Measurements from ENCODE around the gene ZIC5. TPM values are rescaled to one million over a fixed set of nuclear protein-coding genes. Genes with fewer than 3 reads are reported as not detected.

ZIC5 gene
- total and polyA plus RNA-seq, 2 of the 13 experiments (the other 11 are each of a cell fraction or from before 2014, with no cell fraction given): 0.02 to 0.07 TPM

DNA sequence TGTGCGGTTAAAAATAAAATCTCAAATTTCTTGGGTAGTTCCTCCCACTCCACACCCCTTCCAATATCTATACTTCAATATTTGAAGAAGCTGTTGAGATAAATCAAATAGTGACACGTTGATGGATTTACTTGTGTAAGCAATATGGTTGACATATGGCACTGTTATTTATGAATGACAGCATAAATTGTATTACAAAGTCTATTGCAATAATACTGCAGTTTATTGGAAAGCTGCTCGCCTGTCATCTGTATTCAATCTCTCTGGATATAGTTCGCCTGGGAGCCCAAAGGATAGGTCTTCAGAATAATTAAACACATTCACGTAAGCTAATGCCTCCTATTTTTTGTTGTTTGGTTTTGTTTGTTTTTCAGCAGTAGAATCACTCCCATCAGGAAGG, 5.0 kb upstream of the ZIC5 start (continued):
- TF ChIP-seq, protein P1, sequence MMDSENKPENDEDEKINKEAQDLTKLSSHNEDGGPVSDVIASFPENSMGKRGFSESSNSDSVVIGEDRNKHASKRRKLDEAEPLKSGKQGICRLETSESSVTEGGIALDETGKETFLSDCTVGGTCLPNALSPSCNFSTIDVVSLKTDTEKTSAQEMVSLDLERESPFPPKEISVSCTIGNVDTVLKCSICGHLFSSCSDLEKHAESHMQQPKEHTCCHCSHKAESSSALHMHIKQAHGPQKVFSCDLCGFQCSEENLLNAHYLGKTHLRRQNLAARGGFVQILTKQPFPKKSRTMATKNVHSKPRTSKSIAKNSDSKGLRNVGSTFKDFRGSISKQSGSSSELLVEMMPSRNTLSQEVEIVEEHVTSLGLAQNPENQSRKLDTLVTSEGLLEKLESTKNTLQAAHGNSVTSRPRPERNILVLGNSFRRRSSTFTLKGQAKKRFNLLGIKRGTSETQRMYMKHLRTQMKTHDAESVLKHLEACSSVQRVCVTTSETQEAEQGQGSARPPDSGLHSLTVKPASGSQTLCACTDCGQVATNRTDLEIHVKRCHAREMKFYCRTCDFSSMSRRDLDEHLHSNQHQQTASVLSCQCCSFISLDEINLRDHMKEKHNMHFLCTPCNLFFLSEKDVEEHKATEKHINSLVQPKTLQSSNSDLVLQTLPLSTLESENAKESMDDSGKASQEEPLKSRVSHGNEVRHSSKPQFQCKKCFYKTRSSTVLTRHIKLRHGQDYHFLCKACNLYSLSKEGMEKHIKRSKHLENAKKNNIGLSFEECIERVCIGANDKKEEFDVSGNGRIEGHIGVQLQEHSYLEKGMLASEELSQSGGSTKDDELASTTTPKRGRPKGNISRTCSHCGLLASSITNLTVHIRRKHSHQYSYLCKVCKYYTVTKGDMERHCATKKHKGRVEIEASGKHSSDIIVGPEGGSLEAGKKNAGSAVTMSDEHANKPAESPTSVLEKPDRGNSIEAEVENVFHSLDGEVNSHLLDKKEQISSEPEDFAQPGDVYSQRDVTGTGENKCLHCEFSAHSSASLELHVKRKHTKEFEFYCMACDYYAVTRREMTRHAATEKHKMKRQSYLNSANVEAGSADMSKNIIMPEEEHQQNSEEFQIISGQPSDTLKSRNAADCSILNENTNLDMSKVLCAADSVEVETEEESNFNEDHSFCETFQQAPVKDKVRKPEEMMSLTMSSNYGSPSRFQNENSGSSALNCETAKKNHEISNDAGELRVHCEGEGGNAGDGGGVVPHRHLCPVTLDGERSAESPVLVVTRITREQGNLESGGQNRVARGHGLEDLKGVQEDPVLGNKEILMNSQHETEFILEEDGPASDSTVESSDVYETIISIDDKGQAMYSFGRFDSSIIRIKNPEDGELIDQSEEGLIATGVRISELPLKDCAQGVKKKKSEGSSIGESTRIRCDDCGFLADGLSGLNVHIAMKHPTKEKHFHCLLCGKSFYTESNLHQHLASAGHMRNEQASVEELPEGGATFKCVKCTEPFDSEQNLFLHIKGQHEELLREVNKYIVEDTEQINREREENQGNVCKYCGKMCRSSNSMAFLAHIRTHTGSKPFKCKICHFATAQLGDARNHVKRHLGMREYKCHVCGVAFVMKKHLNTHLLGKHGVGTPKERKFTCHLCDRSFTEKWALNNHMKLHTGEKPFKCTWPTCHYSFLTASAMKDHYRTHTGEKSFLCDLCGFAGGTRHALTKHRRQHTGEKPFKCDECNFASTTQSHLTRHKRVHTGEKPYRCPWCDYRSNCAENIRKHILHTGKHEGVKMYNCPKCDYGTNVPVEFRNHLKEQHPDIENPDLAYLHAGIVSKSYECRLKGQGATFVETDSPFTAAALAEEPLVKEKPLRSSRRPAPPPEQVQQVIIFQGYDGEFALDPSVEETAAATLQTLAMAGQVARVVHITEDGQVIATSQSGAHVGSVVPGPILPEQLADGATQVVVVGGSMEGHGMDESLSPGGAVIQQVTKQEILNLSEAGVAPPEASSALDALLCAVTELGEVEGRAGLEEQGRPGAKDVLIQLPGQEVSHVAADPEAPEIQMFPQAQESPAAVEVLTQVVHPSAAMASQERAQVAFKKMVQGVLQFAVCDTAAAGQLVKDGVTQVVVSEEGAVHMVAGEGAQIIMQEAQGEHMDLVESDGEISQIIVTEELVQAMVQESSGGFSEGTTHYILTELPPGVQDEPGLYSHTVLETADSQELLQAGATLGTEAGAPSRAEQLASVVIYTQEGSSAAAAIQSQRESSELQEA (CRISPR knock-in tag; IDR thresholded peaks at IDR 0.05; ENCODE audit: not compliant biosample characterization): no peak
- TF ChIP-seq, protein P2, sequence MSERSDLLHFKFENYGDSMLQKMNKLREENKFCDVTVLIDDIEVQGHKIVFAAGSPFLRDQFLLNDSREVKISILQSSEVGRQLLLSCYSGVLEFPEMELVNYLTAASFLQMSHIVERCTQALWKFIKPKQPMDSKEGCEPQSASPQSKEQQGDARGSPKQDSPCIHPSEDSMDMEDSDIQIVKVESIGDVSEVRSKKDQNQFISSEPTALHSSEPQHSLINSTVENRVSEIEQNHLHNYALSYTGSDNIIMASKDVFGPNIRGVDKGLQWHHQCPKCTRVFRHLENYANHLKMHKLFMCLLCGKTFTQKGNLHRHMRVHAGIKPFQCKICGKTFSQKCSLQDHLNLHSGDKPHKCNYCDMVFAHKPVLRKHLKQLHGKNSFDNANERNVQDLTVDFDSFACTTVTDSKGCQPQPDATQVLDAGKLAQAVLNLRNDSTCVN (CRISPR knock-in tag; IDR thresholded peaks at IDR 0.05; ENCODE audit: borderline replicate concordance): no peak
- TF ChIP-seq, protein P3, sequence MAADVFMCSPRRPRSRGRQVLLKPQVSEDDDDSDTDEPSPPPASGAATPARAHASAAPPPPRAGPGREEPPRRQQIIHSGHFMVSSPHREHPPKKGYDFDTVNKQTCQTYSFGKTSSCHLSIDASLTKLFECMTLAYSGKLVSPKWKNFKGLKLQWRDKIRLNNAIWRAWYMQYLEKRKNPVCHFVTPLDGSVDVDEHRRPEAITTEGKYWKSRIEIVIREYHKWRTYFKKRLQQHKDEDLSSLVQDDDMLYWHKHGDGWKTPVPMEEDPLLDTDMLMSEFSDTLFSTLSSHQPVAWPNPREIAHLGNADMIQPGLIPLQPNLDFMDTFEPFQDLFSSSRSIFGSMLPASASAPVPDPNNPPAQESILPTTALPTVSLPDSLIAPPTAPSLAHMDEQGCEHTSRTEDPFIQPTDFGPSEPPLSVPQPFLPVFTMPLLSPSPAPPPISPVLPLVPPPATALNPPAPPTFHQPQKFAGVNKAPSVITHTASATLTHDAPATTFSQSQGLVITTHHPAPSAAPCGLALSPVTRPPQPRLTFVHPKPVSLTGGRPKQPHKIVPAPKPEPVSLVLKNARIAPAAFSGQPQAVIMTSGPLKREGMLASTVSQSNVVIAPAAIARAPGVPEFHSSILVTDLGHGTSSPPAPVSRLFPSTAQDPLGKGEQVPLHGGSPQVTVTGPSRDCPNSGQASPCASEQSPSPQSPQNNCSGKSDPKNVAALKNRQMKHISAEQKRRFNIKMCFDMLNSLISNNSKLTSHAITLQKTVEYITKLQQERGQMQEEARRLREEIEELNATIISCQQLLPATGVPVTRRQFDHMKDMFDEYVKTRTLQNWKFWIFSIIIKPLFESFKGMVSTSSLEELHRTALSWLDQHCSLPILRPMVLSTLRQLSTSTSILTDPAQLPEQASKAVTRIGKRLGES (CRISPR knock-in tag; IDR thresholded peaks at IDR 0.05; ENCODE audit: borderline replicate concordance): no peak
- no peak for TF ChIP-seq ZSCAN22 (CRISPR knock-in tag; IDR thresholded peaks at IDR 0.05)
- no peak for TF ChIP-seq HNRNPLL (IDR thresholded peaks at IDR 0.05; ENCODE audit: low read depth, low read length, poor library complexity, severe bottlenecking)
- TF ChIP-seq SNAI1 (CRISPR knock-in tag; IDR thresholded peaks at IDR 0.05; ENCODE audit: borderline replicate concordance): no peak
- TF ChIP-seq, protein P4, sequence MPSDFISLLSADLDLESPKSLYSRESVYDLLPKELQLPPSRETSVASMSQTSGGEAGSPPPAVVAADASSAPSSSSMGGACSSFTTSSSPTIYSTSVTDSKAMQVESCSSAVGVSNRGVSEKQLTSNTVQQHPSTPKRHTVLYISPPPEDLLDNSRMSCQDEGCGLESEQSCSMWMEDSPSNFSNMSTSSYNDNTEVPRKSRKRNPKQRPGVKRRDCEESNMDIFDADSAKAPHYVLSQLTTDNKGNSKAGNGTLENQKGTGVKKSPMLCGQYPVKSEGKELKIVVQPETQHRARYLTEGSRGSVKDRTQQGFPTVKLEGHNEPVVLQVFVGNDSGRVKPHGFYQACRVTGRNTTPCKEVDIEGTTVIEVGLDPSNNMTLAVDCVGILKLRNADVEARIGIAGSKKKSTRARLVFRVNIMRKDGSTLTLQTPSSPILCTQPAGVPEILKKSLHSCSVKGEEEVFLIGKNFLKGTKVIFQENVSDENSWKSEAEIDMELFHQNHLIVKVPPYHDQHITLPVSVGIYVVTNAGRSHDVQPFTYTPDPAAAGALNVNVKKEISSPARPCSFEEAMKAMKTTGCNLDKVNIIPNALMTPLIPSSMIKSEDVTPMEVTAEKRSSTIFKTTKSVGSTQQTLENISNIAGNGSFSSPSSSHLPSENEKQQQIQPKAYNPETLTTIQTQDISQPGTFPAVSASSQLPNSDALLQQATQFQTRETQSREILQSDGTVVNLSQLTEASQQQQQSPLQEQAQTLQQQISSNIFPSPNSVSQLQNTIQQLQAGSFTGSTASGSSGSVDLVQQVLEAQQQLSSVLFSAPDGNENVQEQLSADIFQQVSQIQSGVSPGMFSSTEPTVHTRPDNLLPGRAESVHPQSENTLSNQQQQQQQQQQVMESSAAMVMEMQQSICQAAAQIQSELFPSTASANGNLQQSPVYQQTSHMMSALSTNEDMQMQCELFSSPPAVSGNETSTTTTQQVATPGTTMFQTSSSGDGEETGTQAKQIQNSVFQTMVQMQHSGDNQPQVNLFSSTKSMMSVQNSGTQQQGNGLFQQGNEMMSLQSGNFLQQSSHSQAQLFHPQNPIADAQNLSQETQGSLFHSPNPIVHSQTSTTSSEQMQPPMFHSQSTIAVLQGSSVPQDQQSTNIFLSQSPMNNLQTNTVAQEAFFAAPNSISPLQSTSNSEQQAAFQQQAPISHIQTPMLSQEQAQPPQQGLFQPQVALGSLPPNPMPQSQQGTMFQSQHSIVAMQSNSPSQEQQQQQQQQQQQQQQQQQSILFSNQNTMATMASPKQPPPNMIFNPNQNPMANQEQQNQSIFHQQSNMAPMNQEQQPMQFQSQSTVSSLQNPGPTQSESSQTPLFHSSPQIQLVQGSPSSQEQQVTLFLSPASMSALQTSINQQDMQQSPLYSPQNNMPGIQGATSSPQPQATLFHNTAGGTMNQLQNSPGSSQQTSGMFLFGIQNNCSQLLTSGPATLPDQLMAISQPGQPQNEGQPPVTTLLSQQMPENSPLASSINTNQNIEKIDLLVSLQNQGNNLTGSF (CRISPR knock-in tag; IDR thresholded peaks at IDR 0.05): no peak
- TF ChIP-seq PHB2 (IDR thresholded peaks at IDR 0.05; ENCODE audit: partially characterized antibody): no peak
- TF ChIP-seq CCAR2 (optimal IDR thresholded peaks at IDR 0.05; ENCODE audit: low read depth, low read length): no peak
- TF ChIP-seq GPN1 (CRISPR knock-in tag; IDR thresholded peaks at IDR 0.05; ENCODE audit: borderline replicate concordance): no peak
